Colonic mucosa (tissue), 4 donors: ENCODE data around the gene MORN1. TPM values are rescaled to one million over a fixed set of nuclear protein-coding genes. Genes with fewer than 3 reads are reported as not detected.
A peak's percentile ranks its signal among the peaks of the same experiment; 100 is the strongest.
"Not testable (repeated sequence)": the region's sequence is repeated elsewhere in the genome, so short reads cannot be mapped to it uniquely, and the experiment has no call there.

ENCODE experiments used
- DNase-seq: peaks from one replicate; pipeline ENCODE4 v3.0.0-alpha.2; 2020
- H3K27ac ChIP-seq: fragments of 200-600 bp; one replicate; pipeline ENCODE4 v1.8.0; 2021
- H3K27me3 ChIP-seq: fragments of 200-600 bp; one replicate; pipeline ENCODE4 v1.8.0; 2021
- H3K36me3 ChIP-seq: fragments of 200-600 bp; one replicate; pipeline ENCODE4 v1.8.0; 2021
- H3K4me1 ChIP-seq: fragments of 200-600 bp; one replicate; pipeline ENCODE4 v1.8.0; 2021; ENCODE audit warnings: mild to moderate bottlenecking
- H3K4me3 ChIP-seq: fragments of 200-600 bp; one replicate; pipeline ENCODE4 v1.8.0; 2021
- H3K9ac ChIP-seq, 2 donors: one replicate each; pipeline ENCODE4 v1.7.0; 2013; ENCODE audit warnings: control low read depth in 2 of 2, low read depth in 2 of 2, low read length in 2 of 2
- H3K9me3 ChIP-seq: fragments of 200-600 bp; one replicate; pipeline ENCODE4 v1.8.0; 2021
- CTCF ChIP-seq: fragments of 200-600 bp; IDR thresholded peaks from one replicate; pipeline ENCODE4 v1.8.0; 2022; ENCODE audit warnings: antibody characterized with exemption, mild to moderate bottlenecking
- intact Hi-C: fragments of 100-400 bp; cut with DNase I; formaldehyde crosslinking; loops from one replicate; pipeline ENCODE4 v1.14.1; 2022
- total RNA-seq, 2 donors: library from RNA; stranded (reverse); fragmentation: NEBNext Ultra II Directional in 1 of 2; extraction: Animal tissue kit (Norgen Biotek cat#: 25700) in 1 of 2; gene quantifications; one replicate each; pipeline ENCODE4 v1.2.1, GENCODE V29; 2021
- donor health status: healthy.
- donor health status: DM: no; HTN: no; CAD: no.
- donor health status: DM: no; HTN: no; CAD: no.

The MORN1 gene
- 10 to 100 TPM; 11.3 to 18.9 TPM for total RNA-seq

GRCh38 chr1:2391041-2391930 is at the start of gene MORN1, which contains the start of gene RER1:
TSS of gene MORN1 (minus strand) at chr1:2391554. CDS start at chr1:2391533, 21 bp downstream.
TSS of gene RER1 (plus strand) at chr1:2391841. CDS start at chr1:2395791, 3,950 bp downstream.
- H3K27ac ChIP-seq: peak within 1 kb of the TSS; percentile 54

GRCh38 chr1:2440346-2440745 is 49.0 kb upstream of the MORN1 start:
- intact Hi-C loops, DNase-seq, H3K4me1 ChIP-seq, H3K36me3 ChIP-seq, H3K27ac ChIP-seq, H3K9ac ChIP-seq, H3K9me3 ChIP-seq, H3K4me3 ChIP-seq: not testable (repeated sequence)
- peaks cover 19% of the 10 kb centered on the region for H3K27me3 ChIP-seq

More at GRCh38 chr1:2391041-2391930, at the start of gene MORN1, which contains the start of gene RER1:
- DNase-seq: peak; percentile 99
- no peaks in the 10 kb centered on the region for H3K27me3 ChIP-seq
- intact Hi-C loops: no loop called here
- H3K4me3 ChIP-seq: peak within 1 kb of the TSS; percentile 72
- H3K4me1 ChIP-seq: peaks cover 23% of the 10 kb centered on the region
- H3K36me3 ChIP-seq: no peaks in the 10 kb centered on the region
- TF ChIP-seq CTCF: no peak
- H3K9me3 ChIP-seq: no peaks in the 10 kb centered on the region
- H3K9ac ChIP-seq: peak within 1 kb of the TSS; percentile 88 to 94

- no peak for TF ChIP-seq CTCF
- intact Hi-C loops: no loop called here
- no peak for DNase-seq
- Histone ChIP-seq H3K27me3 (peaks cover 14% of the 10 kb centered on the region), H3K9me3 (no peaks in the 10 kb centered on the region), H3K4me3 (no peak overlapping the region), H3K4me1 (no peaks in the 10 kb centered on the region), H3K36me3 (no peaks in the 10 kb centered on the region), H3K9ac (no peak overlapping the region), H3K27ac (no peak overlapping the region)
These were observed 48.0 kb upstream of the MORN1 start for GRCh38 chr1:2439369-2439768.

- intact Hi-C loops: no loop called here
- Histone ChIP-seq H3K9me3 (no peaks in the 10 kb centered on the region), H3K4me1 (no peaks in the 10 kb centered on the region), H3K27ac (no peak overlapping the region), H3K36me3 (no peaks in the 10 kb centered on the region), H3K9ac (peak overlapping the region in 1 of 2 donors; percentile 12), H3K4me3 (no peak overlapping the region), H3K27me3 (peaks cover 8% of the 10 kb centered on the region)
- TF ChIP-seq CTCF: no peak
- no peak for DNase-seq
These were observed 47.3 kb upstream of the MORN1 start for GRCh38 chr1:2438641-2439040.

GRCh38 chr1:2438038-2438437 is 46.7 kb upstream of the MORN1 start:
- no peak for TF ChIP-seq CTCF
- DNase-seq: peak; percentile 32
- H3K9me3 ChIP-seq: no peaks in the 10 kb centered on the region
- no peaks in the 10 kb centered on the region for H3K4me1 ChIP-seq
- H3K27ac ChIP-seq: no peak overlapping the region
- no peak overlapping the region for H3K4me3 ChIP-seq
- peaks cover 5% of the 10 kb centered on the region for H3K27me3 ChIP-seq
- peak overlapping the region in 1 of 2 donors; percentile 19 for H3K9ac ChIP-seq
- H3K36me3 ChIP-seq: no peaks in the 10 kb centered on the region
- intact Hi-C loops: no loop called here

GRCh38 chr1:2437617-2438016 is 46.3 kb upstream of the MORN1 start:
- Histone ChIP-seq H3K9me3 (no peaks in the 10 kb centered on the region), H3K4me3 (no peak overlapping the region), H3K27me3 (peaks cover under 1% of the 10 kb centered on the region), H3K4me1 (no peaks in the 10 kb centered on the region), H3K36me3 (no peaks in the 10 kb centered on the region), H3K9ac (peak overlapping the region in 1 of 2 donors; percentile 19), H3K27ac (no peak overlapping the region)
- TF ChIP-seq CTCF: no peak
- intact Hi-C loops: no loop called here
- DNase-seq: no peak
